Suprapubic skin (tissue), 4 donors: ENCODE results near the gene CCDC158.

ENCODE experiments used
- EP300 ChIP-seq: sonication (generic); formaldehyde crosslinking; IDR thresholded peaks from one replicate; pipeline ENCODE4 v1.6.1; 2017; ENCODE audit warnings: antibody characterized with exemption
- POLR2A ChIP-seq, 2 donors: fragments of 450-650 bp; IDR thresholded peaks; one replicate each; pipeline ENCODE4 v1.6.1; 2017; ENCODE audit warnings: antibody characterized with exemption in 2 of 2, mild to moderate bottlenecking in 2 of 2, moderate library complexity in 2 of 2
- POLR2AphosphoS5 ChIP-seq, 3 donors: sonication (generic); formaldehyde crosslinking; IDR thresholded peaks; one replicate each; pipeline ENCODE4 v1.6.1; 2017; ENCODE audit warnings: antibody characterized with exemption in 3 of 3
- TF ChIP-seq, protein P1 (sequence below), 2 donors: fragments of 200-600 bp in 1 of 2; fragments of 450-650 bp in 1 of 2; sonication (generic) in 1 of 2; IDR thresholded peaks; one replicate each; pipeline ENCODE4 v1.5.1; 2016 to 2019; ENCODE audit warnings: antibody characterized with exemption in 2 of 2, mild to moderate bottlenecking in 1 of 2, moderate library complexity in 1 of 2

DNA sequence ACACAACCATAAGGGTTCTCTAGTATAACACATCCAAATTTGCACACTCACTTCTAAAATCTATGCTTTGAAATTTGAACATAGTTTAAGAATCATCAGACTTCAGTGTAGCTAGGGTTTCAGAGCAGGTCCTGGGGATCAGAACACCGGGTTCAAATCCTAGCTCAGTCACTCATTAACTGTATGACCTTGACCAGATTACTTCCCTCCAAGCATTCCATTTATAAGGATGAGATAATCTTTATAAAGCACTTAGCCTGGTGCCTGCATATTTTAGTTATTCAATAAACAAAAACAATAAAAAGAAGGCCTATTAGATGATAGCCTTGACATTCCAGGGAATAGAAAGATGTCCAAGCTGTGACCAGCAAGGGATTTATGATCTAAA, 119.2 kb downstream of the CCDC158 start:
- TF ChIP-seq, protein P1, sequence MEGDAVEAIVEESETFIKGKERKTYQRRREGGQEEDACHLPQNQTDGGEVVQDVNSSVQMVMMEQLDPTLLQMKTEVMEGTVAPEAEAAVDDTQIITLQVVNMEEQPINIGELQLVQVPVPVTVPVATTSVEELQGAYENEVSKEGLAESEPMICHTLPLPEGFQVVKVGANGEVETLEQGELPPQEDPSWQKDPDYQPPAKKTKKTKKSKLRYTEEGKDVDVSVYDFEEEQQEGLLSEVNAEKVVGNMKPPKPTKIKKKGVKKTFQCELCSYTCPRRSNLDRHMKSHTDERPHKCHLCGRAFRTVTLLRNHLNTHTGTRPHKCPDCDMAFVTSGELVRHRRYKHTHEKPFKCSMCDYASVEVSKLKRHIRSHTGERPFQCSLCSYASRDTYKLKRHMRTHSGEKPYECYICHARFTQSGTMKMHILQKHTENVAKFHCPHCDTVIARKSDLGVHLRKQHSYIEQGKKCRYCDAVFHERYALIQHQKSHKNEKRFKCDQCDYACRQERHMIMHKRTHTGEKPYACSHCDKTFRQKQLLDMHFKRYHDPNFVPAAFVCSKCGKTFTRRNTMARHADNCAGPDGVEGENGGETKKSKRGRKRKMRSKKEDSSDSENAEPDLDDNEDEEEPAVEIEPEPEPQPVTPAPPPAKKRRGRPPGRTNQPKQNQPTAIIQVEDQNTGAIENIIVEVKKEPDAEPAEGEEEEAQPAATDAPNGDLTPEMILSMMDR (IDR thresholded peaks at IDR 0.05) = no peak
- TF ChIP-seq EP300 (no peak), POLR2A (IDR thresholded peaks at IDR 0.05) (no peak), POLR2AphosphoS5 (IDR thresholded peaks at IDR 0.05) (no peak)
